Breast epithelium (tissue), 3 donors: ENCODE data around the gene PARL.

Source experiments
- POLR2A ChIP-seq: fragments of 450-650 bp; IDR thresholded peaks from one replicate; pipeline ENCODE4 v1.6.1; 2016; ENCODE audit warnings: antibody characterized with exemption, mild to moderate bottlenecking, moderate library complexity
- POLR2AphosphoS5 ChIP-seq, 3 donors: sonication (generic); formaldehyde crosslinking; IDR thresholded peaks; one replicate each; pipeline ENCODE4 v1.6.1; 2017; ENCODE audit warnings: antibody characterized with exemption in 3 of 3
- TF ChIP-seq, protein P1 (sequence below), 3 donors: fragments of 450-650 bp; IDR thresholded peaks; one replicate each; pipeline ENCODE4 v1.5.1; 2016 to 2017; ENCODE audit warnings: antibody characterized with exemption in 3 of 3, mild to moderate bottlenecking in 3 of 3, moderate library complexity in 3 of 3

- TF ChIP-seq POLR2A (no peak), POLR2AphosphoS5 (IDR thresholded peaks at IDR 0.05) (no peak)
- TF ChIP-seq, protein P1, sequence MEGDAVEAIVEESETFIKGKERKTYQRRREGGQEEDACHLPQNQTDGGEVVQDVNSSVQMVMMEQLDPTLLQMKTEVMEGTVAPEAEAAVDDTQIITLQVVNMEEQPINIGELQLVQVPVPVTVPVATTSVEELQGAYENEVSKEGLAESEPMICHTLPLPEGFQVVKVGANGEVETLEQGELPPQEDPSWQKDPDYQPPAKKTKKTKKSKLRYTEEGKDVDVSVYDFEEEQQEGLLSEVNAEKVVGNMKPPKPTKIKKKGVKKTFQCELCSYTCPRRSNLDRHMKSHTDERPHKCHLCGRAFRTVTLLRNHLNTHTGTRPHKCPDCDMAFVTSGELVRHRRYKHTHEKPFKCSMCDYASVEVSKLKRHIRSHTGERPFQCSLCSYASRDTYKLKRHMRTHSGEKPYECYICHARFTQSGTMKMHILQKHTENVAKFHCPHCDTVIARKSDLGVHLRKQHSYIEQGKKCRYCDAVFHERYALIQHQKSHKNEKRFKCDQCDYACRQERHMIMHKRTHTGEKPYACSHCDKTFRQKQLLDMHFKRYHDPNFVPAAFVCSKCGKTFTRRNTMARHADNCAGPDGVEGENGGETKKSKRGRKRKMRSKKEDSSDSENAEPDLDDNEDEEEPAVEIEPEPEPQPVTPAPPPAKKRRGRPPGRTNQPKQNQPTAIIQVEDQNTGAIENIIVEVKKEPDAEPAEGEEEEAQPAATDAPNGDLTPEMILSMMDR (IDR thresholded peaks at IDR 0.05) = no peak
Observed at GRCh38 chr3:183875411-183875810, 9.3 kb downstream of the PARL start.
